ENCODE measurements around the gene EDEM3.

Gene EDEM3

GRCh38 chr1:184724843-184725242, 29.8 kb downstream of the EDEM3 start:
- no peak for DNase-seq (ENCODE audit: low read depth in 1 of 2, low spot score in 1 of 2)
- H3K27ac ChIP-seq (replicated peaks): no peak overlapping the region
- no peaks in the 10 kb centered on the region for H3K27me3 ChIP-seq (ENCODE audit: insufficient read depth, poor library complexity, severe bottlenecking)
- TF ChIP-seq REST (IDR thresholded peaks at IDR 0.05; ENCODE audit: insufficient replicate concordance, low read depth) (no peak), POLR2AphosphoS5 (IDR thresholded peaks at IDR 0.05; ENCODE audit: low read depth) (no peak), SPI1 (IDR thresholded peaks at IDR 0.05; ENCODE audit: borderline replicate concordance, low read depth) (no peak), GABPA (IDR thresholded peaks at IDR 0.05; ENCODE audit: low read depth) (no peak)
- TF ChIP-seq, protein P1, sequence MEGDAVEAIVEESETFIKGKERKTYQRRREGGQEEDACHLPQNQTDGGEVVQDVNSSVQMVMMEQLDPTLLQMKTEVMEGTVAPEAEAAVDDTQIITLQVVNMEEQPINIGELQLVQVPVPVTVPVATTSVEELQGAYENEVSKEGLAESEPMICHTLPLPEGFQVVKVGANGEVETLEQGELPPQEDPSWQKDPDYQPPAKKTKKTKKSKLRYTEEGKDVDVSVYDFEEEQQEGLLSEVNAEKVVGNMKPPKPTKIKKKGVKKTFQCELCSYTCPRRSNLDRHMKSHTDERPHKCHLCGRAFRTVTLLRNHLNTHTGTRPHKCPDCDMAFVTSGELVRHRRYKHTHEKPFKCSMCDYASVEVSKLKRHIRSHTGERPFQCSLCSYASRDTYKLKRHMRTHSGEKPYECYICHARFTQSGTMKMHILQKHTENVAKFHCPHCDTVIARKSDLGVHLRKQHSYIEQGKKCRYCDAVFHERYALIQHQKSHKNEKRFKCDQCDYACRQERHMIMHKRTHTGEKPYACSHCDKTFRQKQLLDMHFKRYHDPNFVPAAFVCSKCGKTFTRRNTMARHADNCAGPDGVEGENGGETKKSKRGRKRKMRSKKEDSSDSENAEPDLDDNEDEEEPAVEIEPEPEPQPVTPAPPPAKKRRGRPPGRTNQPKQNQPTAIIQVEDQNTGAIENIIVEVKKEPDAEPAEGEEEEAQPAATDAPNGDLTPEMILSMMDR (IDR thresholded peaks at IDR 0.05; ENCODE audit: insufficient read depth, low read length): no peak
- H3K4me3 ChIP-seq (replicated peaks; ENCODE audit: insufficient read depth, low read length): no peak overlapping the region

DNA sequence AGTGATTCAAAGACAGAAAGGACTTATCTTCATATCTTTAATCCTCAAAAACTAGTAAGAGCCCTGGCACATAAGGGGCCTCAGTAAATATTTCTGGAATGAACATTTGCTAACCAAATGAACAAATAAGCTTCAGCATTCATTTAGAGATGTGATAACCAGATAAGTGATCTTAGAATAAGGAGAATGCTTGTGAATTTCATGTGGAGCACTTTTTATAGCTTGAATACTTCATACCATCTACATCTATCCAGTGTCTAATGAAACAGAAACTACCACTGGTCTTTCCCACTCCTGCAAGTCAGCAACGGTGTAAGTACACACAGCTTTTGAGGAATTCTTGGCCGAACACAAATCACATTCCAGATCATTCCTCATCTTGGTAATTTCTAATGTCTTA, 38.5 kb downstream of the EDEM3 start:
- no peak for DNase-seq (ENCODE audit: low read depth in 1 of 2, low spot score in 1 of 2)
- H3K27me3 ChIP-seq (ENCODE audit: insufficient read depth, poor library complexity, severe bottlenecking): no peaks in the 10 kb centered on the region
- H3K27ac ChIP-seq (replicated peaks): no peak overlapping the region
- TF ChIP-seq REST (IDR thresholded peaks at IDR 0.05; ENCODE audit: insufficient replicate concordance, low read depth) (no peak), GABPA (IDR thresholded peaks at IDR 0.05; ENCODE audit: low read depth) (no peak), POLR2AphosphoS5 (IDR thresholded peaks at IDR 0.05; ENCODE audit: low read depth) (no peak), SPI1 (IDR thresholded peaks at IDR 0.05; ENCODE audit: borderline replicate concordance, low read depth) (no peak)
- TF ChIP-seq, protein P1 (IDR thresholded peaks at IDR 0.05; ENCODE audit: insufficient read depth, low read length): no peak
- no peak overlapping the region for H3K4me3 ChIP-seq (replicated peaks; ENCODE audit: insufficient read depth, low read length)

- Histone ChIP-seq H3K27me3 (ENCODE audit: insufficient read depth, poor library complexity, severe bottlenecking) (no peaks in the 10 kb centered on the region), H3K4me3 (replicated peaks; ENCODE audit: insufficient read depth, low read length) (no peak overlapping the region), H3K27ac (replicated peaks) (no peak overlapping the region)
- DNase-seq (ENCODE audit: low read depth in 1 of 2, low spot score in 1 of 2): no peak
- TF ChIP-seq REST (IDR thresholded peaks at IDR 0.05; ENCODE audit: insufficient replicate concordance, low read depth): no peak
- no peak for TF ChIP-seq POLR2AphosphoS5 (IDR thresholded peaks at IDR 0.05; ENCODE audit: low read depth)
- TF ChIP-seq GABPA (IDR thresholded peaks at IDR 0.05; ENCODE audit: low read depth): no peak
These were observed 45.2 kb downstream of the EDEM3 start for GRCh38 chr1:184709418-184709817.
